ENCODE results near the gene CANX. TPM values are rescaled to one million over a fixed set of nuclear protein-coding genes. Genes with fewer than 3 reads are reported as not detected.

The CANX gene
- total RNA-seq, 1 experiment from 2014 or later = 766 TPM

DNA sequence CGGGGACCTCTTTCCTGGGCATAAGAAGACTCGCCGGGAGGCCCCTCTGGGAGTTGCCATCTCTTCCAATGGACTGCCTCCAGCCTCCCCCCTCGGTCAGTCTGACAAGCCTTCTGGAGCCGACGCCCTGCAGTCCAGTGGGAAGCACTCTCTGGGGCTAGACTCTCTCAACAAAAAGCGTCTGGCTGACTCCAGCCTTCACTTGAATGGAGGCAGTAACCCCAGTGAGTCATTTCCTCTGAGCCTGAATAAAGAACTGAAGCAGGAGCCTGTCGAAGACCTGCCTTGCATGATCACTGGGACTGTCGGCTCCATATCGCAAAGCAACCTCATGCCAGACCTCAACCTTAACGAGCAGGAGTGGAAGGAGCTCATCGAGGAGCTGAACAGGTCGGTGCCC is 66.6 kb downstream of the CANX start (continued):
- TF ChIP-seq EZH2 (IDR thresholded peaks at IDR 0.05) = no peak
- TF ChIP-seq YY1 (IDR thresholded peaks at IDR 0.05; ENCODE audit: extremely low read depth, insufficient replicate concordance, low read depth, low read length) = no peak
- TF ChIP-seq, protein P1, sequence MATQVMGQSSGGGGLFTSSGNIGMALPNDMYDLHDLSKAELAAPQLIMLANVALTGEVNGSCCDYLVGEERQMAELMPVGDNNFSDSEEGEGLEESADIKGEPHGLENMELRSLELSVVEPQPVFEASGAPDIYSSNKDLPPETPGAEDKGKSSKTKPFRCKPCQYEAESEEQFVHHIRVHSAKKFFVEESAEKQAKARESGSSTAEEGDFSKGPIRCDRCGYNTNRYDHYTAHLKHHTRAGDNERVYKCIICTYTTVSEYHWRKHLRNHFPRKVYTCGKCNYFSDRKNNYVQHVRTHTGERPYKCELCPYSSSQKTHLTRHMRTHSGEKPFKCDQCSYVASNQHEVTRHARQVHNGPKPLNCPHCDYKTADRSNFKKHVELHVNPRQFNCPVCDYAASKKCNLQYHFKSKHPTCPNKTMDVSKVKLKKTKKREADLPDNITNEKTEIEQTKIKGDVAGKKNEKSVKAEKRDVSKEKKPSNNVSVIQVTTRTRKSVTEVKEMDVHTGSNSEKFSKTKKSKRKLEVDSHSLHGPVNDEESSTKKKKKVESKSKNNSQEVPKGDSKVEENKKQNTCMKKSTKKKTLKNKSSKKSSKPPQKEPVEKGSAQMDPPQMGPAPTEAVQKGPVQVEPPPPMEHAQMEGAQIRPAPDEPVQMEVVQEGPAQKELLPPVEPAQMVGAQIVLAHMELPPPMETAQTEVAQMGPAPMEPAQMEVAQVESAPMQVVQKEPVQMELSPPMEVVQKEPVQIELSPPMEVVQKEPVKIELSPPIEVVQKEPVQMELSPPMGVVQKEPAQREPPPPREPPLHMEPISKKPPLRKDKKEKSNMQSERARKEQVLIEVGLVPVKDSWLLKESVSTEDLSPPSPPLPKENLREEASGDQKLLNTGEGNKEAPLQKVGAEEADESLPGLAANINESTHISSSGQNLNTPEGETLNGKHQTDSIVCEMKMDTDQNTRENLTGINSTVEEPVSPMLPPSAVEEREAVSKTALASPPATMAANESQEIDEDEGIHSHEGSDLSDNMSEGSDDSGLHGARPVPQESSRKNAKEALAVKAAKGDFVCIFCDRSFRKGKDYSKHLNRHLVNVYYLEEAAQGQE (IDR thresholded peaks at IDR 0.05; ENCODE audit: low read depth) = no peak
- TF ChIP-seq POLR2A (IDR thresholded peaks at IDR 0.05; ENCODE audit: borderline replicate concordance, extremely low read depth, insufficient read depth, insufficient read length) = no peak
- no peak for TF ChIP-seq RAD21 (IDR thresholded peaks at IDR 0.05; ENCODE audit: low read depth)
- no peak for TF ChIP-seq FOSL1 (IDR thresholded peaks at IDR 0.05; ENCODE audit: low read depth)
- TF ChIP-seq EGR1 (IDR thresholded peaks at IDR 0.05; ENCODE audit: low read depth) = no peak
- no peak for TF ChIP-seq TCF7L2 (IDR thresholded peaks at IDR 0.05; ENCODE audit: borderline replicate concordance, extremely low read depth, insufficient read depth, insufficient read length)
- no peak for TF ChIP-seq EZH2phosphoT487 (IDR thresholded peaks at IDR 0.05; ENCODE audit: borderline replicate concordance)

DNA sequence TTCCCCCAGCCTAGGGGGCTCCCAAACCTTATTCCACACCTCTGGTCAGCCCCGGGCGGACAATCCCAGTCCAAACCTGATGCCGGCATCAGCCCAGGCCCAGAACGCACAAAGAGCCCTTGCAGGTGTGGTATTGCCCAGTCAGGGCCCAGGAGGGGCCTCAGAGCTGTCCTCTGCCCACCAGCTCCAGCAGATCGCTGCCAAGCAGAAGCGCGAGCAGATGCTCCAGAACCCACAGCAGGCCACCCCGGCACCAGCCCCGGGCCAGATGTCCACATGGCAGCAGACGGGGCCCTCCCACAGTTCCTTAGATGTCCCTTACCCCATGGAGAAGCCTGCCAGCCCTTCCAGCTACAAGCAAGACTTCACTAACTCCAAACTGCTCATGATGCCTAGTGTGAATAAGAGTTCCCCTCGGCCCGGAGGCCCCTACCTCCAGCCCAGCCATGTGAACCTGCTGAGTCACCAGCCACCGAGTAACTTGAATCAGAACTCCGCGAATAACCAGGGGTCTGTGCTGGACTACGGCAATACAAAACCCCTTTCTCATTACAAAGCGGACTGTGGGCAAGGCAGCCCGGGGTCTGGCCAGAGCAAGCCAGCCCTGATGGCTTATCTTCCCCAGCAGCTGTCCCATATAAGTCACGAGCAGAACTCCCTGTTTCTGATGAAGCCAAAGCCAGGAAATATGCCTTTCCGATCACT is 67.4 kb downstream of the CANX start:
- RAD21 ChIA-PET (ENCODE audit: low non-redundant PET in 1 of 2, low total read pairs in 2 of 2, uncharacterized antibody in 2 of 2, unreplicated experiment in 2 of 2) = no interaction called here
- H3K27ac ChIP-seq (ENCODE audit: low read depth, low read length) = no peak overlapping the region
- no peak overlapping the region for H3K4me2 ChIP-seq (ENCODE audit: low read length)
- intact Hi-C loops (cut with micrococcal nuclease) = loop anchor here (10.0 kb wide), 1 partner anchor 219 kb away; no protein-coding TSS in a partner anchor
- POLR2A ChIA-PET = no interaction called here
- H2AFZ ChIP-seq (ENCODE audit: low read depth, low read length, poor library complexity, severe bottlenecking) = no peak overlapping the region
- H3K27me3 ChIP-seq (ENCODE audit: insufficient read depth, low read length) = no peaks in the 10 kb centered on the region
- H3K79me2 ChIP-seq (ENCODE audit: insufficient read depth, low read length) = peaks cover 64% of the 10 kb centered on the region
- H4K20me1 ChIP-seq (ENCODE audit: insufficient read depth) = peaks cover 9% of the 10 kb centered on the region; the same call in 1 of the 2 replicates
- H3K4me3 ChIP-seq (replicated peaks in 1 of 2; ENCODE audit: low read depth in 1 of 2, low read length in 2 of 2) = no peak overlapping the region
- ATAC-seq (no peak), DNase-seq (ENCODE audit: low read depth, low spot score) (no peak)
- no peaks in the 10 kb centered on the region for H3K9me2 ChIP-seq (ENCODE audit: insufficient read depth)
- no peak overlapping the region for H3K9ac ChIP-seq (ENCODE audit: low read length)
- no peaks in the 10 kb centered on the region for H3K9me3 ChIP-seq (ENCODE audit: control insufficient read depth in 1 of 2, insufficient read depth in 1 of 2, low read depth in 1 of 2, low read length in 2 of 2)
- CTCF ChIA-PET = no interaction called here
- TF ChIP-seq, protein P2, sequence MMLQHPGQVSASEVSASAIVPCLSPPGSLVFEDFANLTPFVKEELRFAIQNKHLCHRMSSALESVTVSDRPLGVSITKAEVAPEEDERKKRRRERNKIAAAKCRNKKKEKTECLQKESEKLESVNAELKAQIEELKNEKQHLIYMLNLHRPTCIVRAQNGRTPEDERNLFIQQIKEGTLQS (IDR thresholded peaks at IDR 0.05) = no peak
- TF ChIP-seq SRF (IDR thresholded peaks at IDR 0.05; ENCODE audit: low read depth) (no peak), FOSL1 (IDR thresholded peaks at IDR 0.05; ENCODE audit: low read depth) (no peak), SP1 (IDR thresholded peaks at IDR 0.05; ENCODE audit: low read depth) (no peak)
- TF ChIP-seq, protein P3, sequence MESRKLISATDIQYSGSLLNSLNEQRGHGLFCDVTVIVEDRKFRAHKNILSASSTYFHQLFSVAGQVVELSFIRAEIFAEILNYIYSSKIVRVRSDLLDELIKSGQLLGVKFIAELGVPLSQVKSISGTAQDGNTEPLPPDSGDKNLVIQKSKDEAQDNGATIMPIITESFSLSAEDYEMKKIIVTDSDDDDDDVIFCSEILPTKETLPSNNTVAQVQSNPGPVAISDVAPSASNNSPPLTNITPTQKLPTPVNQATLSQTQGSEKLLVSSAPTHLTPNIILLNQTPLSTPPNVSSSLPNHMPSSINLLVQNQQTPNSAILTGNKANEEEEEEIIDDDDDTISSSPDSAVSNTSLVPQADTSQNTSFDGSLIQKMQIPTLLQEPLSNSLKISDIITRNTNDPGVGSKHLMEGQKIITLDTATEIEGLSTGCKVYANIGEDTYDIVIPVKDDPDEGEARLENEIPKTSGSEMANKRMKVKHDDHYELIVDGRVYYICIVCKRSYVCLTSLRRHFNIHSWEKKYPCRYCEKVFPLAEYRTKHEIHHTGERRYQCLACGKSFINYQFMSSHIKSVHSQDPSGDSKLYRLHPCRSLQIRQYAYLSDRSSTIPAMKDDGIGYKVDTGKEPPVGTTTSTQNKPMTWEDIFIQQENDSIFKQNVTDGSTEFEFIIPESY (IDR thresholded peaks at IDR 0.05; ENCODE audit: extremely low read depth, insufficient replicate concordance, low read length) = no peak
- no TSS peak for BruUV-seq (replicated peaks)
- H3K36me3 ChIP-seq (ENCODE audit: control insufficient read depth in 1 of 2, insufficient read depth in 2 of 2, low read length in 2 of 2) = peaks cover 24% of the 10 kb centered on the region in 2 experiments; a peak in 3 of 4 replicates
- H3K4me1 ChIP-seq (ENCODE audit: control insufficient read depth in 1 of 2, insufficient read depth in 2 of 2, low read length in 2 of 2) = peaks cover 11 to 31% of the 10 kb centered on the region in 2 experiments

All from HCT116 (cell line).